ENCODE data around the gene RGL2.

GRCh38 chr6:33290459-33290858 lies 8.3 kb downstream of the RGL2 start:
- TF ChIP-seq POLR2AphosphoS5 (IDR thresholded peaks at IDR 0.05) (no peak), POLR2A (IDR thresholded peaks at IDR 0.05) (no peak), CTCF (IDR thresholded peaks at IDR 0.05) (no peak)
